AG04449 (cell line): ENCODE results near the gene FCHSD2.

ENCODE experiments used
- CTCF ChIA-PET: fragments of 350-600 bp; formaldehyde crosslinking; extraction: SDS; loops from one replicate; lab custom pipeline; 2021; ENCODE audit warnings: antibody characterized with exemption; lab: Yijun Ruan, JAX
- POLR2A ChIA-PET: fragments of 400-600, 350-600 bp; formaldehyde crosslinking; extraction: SDS; loops from one replicate; lab custom pipeline; 2020; ENCODE audit warnings: antibody characterized with exemption, inconsistent platforms; lab: Yijun Ruan, JAX
- DNase-seq: peaks from one replicate; pipeline ENCODE4 v3.0.0-alpha.2; 2010; ENCODE audit warnings: low read depth, low spot score
- H3K4me3 ChIP-seq: 2 replicates; pipeline ENCODE4 v1.5.1; 2011; ENCODE audit warnings: low read depth, mild to moderate bottlenecking, control low read depth, low read length
- CTCF ChIP-seq: IDR thresholded peaks from one replicate; pipeline ENCODE4 v1.5.1; 2011; ENCODE audit warnings: mild to moderate bottlenecking, moderate library complexity, low read length, control low read depth, inconsistent platforms; ENCODE audit not compliant: insufficient read depth; ENCODE audit errors: missing control alignments

Gene FCHSD2

GRCh38 chr11:73106347-73106746 is 35.8 kb downstream of the FCHSD2 start:
- ChIA-PET POLR2A (no interaction called here), CTCF (no interaction called here)
- no peak for TF ChIP-seq CTCF
- DNase-seq: no peak
- no peak overlapping the region for H3K4me3 ChIP-seq

GRCh38 chr11:73100578-73100977 is 41.5 kb downstream of the FCHSD2 start:
- ChIA-PET CTCF (no interaction called here), POLR2A (no interaction called here)
- TF ChIP-seq CTCF: no peak
- no peak overlapping the region for H3K4me3 ChIP-seq
- DNase-seq: no peak

GRCh38 chr11:73099512-73100266 is 42.4 kb downstream of the FCHSD2 start:
- H3K4me3 ChIP-seq: no peak overlapping the region
- DNase-seq: no peak
- TF ChIP-seq CTCF: no peak
- POLR2A ChIA-PET: no interaction called here
- CTCF ChIA-PET: interaction anchor here (0.6 kb wide), 1 partner anchor 43 kb away, joined by 3 read pairs; no protein-coding TSS in a partner anchor

- DNase-seq: no peak
- CTCF ChIA-PET: no interaction called here
- H3K4me3 ChIP-seq: no peak overlapping the region
- no peak for TF ChIP-seq CTCF
- POLR2A ChIA-PET: interaction anchor here (0.6 kb wide), 1 partner anchor 276 kb away, joined by 4 read pairs; no protein-coding TSS in a partner anchor
Measured at GRCh38 chr11:73095613-73096012, 46.5 kb downstream of the FCHSD2 start.

DNA sequence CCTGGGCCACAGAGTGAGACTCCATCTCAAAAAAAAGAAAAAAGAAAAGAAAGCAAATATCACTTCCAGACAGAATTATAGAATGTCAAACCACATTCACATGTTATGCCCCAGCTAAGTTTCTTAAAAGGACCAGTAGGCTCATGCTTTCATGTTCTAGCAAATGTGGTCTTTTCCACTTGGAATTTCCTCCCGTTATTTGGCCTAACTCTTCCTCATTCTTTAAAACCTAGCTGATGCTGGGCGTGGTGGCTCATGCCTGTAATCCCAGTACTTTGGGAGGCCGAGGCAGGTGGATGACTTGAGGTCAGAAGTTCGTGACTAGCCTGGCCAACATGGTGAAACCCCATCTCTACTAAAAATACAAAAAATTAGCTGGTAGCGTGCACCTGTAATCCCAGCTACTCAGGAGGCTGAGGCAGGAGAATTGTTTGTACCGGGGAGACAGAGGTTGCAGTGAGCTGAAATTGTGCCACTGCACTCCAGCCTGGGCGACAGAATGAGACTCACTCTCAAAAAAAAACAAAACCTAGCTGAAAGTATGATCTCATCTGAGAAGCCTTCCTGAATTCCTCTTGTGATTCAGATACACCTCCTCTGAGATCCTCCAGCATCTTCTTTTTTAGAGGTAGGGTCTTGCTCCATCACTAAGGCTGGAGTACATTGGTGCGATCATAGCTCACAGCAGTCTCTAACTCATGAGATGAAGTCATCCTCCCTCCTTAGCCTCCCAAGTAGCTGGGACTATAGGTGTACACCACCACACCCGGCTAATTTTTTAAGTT is 50.4 kb downstream of the FCHSD2 start:
- CTCF ChIA-PET: no interaction called here
- H3K4me3 ChIP-seq: no peak overlapping the region
- no peak for TF ChIP-seq CTCF
- DNase-seq: no peak
- POLR2A ChIA-PET: no interaction called here

DNA sequence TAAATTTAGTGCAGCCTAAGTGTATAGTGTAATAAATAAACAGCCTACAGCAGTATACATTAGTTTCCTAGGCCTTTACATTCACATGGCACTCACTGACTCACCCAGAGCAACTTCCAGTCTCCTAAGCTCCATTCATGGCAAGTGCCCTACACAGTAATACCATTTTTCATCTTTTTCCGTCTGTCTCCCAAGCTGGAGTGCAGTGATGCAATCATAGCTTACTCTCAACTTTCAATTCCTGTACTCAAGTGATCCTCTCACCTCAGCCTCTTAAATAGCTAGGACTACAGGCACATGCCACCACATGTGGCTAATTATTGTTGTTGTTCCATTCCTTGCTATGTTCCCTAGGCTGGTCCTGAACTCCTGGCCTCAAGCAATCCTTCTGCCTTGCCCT is 54.4 kb downstream of the FCHSD2 start:
- no peak overlapping the region for H3K4me3 ChIP-seq
- no peak for DNase-seq
- TF ChIP-seq CTCF: no peak
- ChIA-PET CTCF (interaction anchor here (1.1 kb wide), 1 partner anchor 89 kb away, joined by 3 read pairs; no protein-coding TSS in a partner anchor), POLR2A (interaction anchor here (0.7 kb wide), 1 partner anchor 48 kb away, joined by 4 read pairs; no protein-coding TSS in a partner anchor)
